HepG2 (cell line): ENCODE measurements around the gene FGD3.

Experiments used
- ATF7 ChIP-seq, 2 experiments: fragments of 450-650 bp in 1 of 2; sonication (generic) in 1 of 2; formaldehyde crosslinking in 1 of 2; IDR thresholded peaks; 2 replicates each; pipeline versions ENCODE4 v1.4.0 to v1.6.1; 2016 to 2020; ENCODE audit warnings: antibody characterized with exemption in 1 of 2, mild to moderate bottlenecking in 1 of 2, missing genetic modification reagents in 1 of 2
- CTCF ChIP-seq: sonication (generic); formaldehyde crosslinking; IDR thresholded peaks from 2 replicates; pipeline ENCODE4 v1.5.0; 2020; ENCODE audit warnings: mild to moderate bottlenecking, missing genetic modification reagents, moderate library complexity
- HOXA9 ChIP-seq: sonication (generic); formaldehyde crosslinking; IDR thresholded peaks from 2 replicates; pipeline ENCODE4 v1.8.1; 2022; ENCODE audit warnings: missing genetic modification reagents, mild to moderate bottlenecking, moderate library complexity, borderline replicate concordance
- PITX1 ChIP-seq: sonication (generic); formaldehyde crosslinking; IDR thresholded peaks from 2 replicates; pipeline ENCODE4 v1.5.1; 2020; ENCODE audit warnings: mild to moderate bottlenecking, missing genetic modification reagents
- SSRP1 ChIP-seq: IDR thresholded peaks from 2 replicates; pipeline ENCODE4 v1.6.1; 2016; ENCODE audit warnings: control low read depth
- USF2 ChIP-seq, 2 experiments: sonication (generic) in 1 of 2; formaldehyde crosslinking in 1 of 2; IDR thresholded peaks; 2 replicates each; pipeline versions ENCODE4 v1.5.1 to v1.6.1; 2011 to 2020; ENCODE audit warnings: borderline replicate concordance in 1 of 2, low read depth in 1 of 2, low read length in 1 of 2, mild to moderate bottlenecking in 1 of 2, missing genetic modification reagents in 1 of 2, moderate library complexity in 1 of 2
- ZNF660 ChIP-seq: sonication (generic); formaldehyde crosslinking; IDR thresholded peaks from 2 replicates; pipeline ENCODE4 v1.5.1; 2020; ENCODE audit warnings: mild to moderate bottlenecking, low read depth, missing genetic modification reagents, borderline replicate concordance
- ZNF773 ChIP-seq: sonication (generic); formaldehyde crosslinking; IDR thresholded peaks from 2 replicates; pipeline ENCODE4 v1.4.0; 2020; ENCODE audit warnings: missing genetic modification reagents, borderline replicate concordance

- TF ChIP-seq CTCF (CRISPR knock-in tag) (no peak), ZNF660 (CRISPR knock-in tag) (no peak), SSRP1 (CRISPR knock-in tag) (no peak), PITX1 (CRISPR knock-in tag) (no peak), ATF7 (IDR thresholded peaks at IDR 0.05) (no peak), ATF7 (CRISPR knock-in tag; IDR thresholded peaks at IDR 0.05) (no peak), HOXA9 (no peak), ZNF773 (CRISPR knock-in tag) (no peak), USF2 (IDR thresholded peaks at IDR 0.05; ENCODE audit: low read depth, low read length) (no peak), USF2 (CRISPR knock-in tag; IDR thresholded peaks at IDR 0.05; ENCODE audit: borderline replicate concordance) (no peak)
Measured at GRCh38 chr9:93024986-93025630, 77.8 kb downstream of the FGD3 start.
